ENCODE data around the gene SLC41A1. TPM values are rescaled to one million over a fixed set of nuclear protein-coding genes. Genes with fewer than 3 reads are reported as not detected.

Gene SLC41A1
- polyA plus RNA-seq, 1 of the 3 experiments (the other 2 are of a cell fraction), result 18.3 TPM

DNA sequence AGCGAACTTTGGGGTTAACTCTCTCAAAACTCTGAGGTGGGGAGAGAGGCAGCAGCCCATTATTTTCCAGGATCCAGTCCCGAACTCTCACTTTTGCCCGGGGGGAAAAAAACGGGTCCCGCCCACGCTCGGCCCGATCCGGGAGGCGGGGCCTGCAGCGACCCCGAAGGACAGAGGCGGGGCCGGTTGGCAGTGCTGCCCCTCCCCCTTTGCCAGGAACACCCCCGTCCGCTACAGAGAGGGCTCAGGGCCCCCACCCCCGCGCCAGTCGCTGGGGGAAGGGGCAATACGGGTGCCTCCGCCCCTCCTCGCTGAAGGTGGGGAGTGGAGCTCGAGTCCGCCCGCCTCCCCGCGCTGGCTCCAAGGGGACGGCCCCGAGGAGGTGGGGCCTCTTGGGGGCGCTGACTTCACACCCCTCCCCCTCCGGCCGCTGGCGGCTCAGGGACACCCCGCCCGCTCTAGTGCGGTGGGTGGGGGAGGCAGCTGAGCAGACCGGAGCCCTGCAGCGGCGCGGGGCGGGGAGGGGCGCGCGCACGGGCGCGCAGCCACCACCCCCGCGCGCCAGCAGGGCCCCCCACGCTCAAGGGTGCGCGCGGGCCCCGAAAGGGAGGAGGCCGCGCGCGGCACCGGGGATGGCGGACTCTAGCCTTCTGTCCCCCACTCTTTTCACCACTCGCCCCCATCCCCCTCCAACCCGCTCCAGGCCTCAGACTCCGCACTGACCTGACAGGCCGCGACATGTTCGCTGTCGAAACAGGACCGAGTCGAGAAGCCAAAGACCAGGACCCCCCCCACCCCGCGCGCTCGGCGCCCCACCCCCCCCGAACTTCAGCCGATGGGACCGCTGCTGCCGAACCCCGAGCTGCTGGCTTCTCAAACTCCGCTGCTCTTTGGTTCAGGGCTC is 63.5 kb downstream of the SLC41A1 start:
- H3K27ac ChIP-seq (ENCODE audit: low read depth in 2 of 2, low read length in 1 of 2), result peak overlapping the region; percentile 88 to 96
- H3K79me2 ChIP-seq (ENCODE audit: insufficient read depth), result peaks cover 50% of the 10 kb centered on the region
- H3K27me3 ChIP-seq (ENCODE audit: insufficient read depth), result no peaks in the 10 kb centered on the region
- 3% methylated on average over 8 of the region's 81 CpGs for WGBS (ENCODE audit: low lambda C conversion rate)
- no peaks in the 10 kb centered on the region for H3K9me2 ChIP-seq
- peaks cover 14% of the 10 kb centered on the region for H3F3A ChIP-seq (replicated peaks; ENCODE audit: insufficient read depth)
- H2AFZ ChIP-seq (ENCODE audit: low read depth), result 0 out of 2 replicates have a peak overlapping the region, but pooled peaks have one; percentile 25
- H3K4me1 ChIP-seq (ENCODE audit: control insufficient read depth in 1 of 2, insufficient read depth in 2 of 2, low read depth in 1 of 2, low read length in 1 of 2), result peaks cover 15 to 28% of the 10 kb centered on the region in 2 experiments; a peak in 3 of 4 replicates
- POLR2A ChIA-PET, result interaction anchor here (0.6 to 0.7 kb wide), 3 partner anchors 8 to 69 kb away, joined by 3 to 5 read pairs (median 4); partner anchors contain the start of gene SLC45A3
- H3K4me2 ChIP-seq, result peak overlapping the region; percentile 83
- CTCF ChIA-PET, result interaction anchor here (1.0 to 1.8 kb wide), 4 partner anchors 9 to 180 kb away, joined by 3 to 6 read pairs (median 4); partner anchors contain the start of gene ELK4
- H3K4me3 ChIP-seq (ENCODE audit: low read depth in 2 of 2, low read length in 1 of 2), result peak overlapping the region; percentile 73 to 91
- H3K36me3 ChIP-seq (replicated peaks in 1 of 2; ENCODE audit: control insufficient read depth in 1 of 2, insufficient read depth in 2 of 2, low read length in 1 of 2), result peaks cover 8 to 17% of the 10 kb centered on the region in 2 experiments
- H3K9me3 ChIP-seq, result no peaks in the 10 kb centered on the region
- peaks cover 46% of the 10 kb centered on the region for H4K20me1 ChIP-seq (ENCODE audit: insufficient read depth)
- TF ChIP-seq RXRA (IDR thresholded peaks at IDR 0.05; ENCODE audit: borderline replicate concordance, low read depth) (no peak), NRF1 (IDR thresholded peaks at IDR 0.05; ENCODE audit: low read depth, low read length) (peak; percentile 45), MXI1 (IDR thresholded peaks at IDR 0.05; ENCODE audit: low read depth, low read length) (0 out of 2 replicates have a peak, but pooled peaks have one; percentile 24), TCF12 (IDR thresholded peaks at IDR 0.05) (no peak; the same call in 1 of the 2 replicates), POLR2AphosphoS5 (IDR thresholded peaks at IDR 0.05; ENCODE audit: low read depth, low read length) (no peak; the same call in 1 of the 2 replicates), EP300 (IDR thresholded peaks at IDR 0.05; ENCODE audit: borderline replicate concordance in 1 of 2, low read depth in 1 of 2, low read length in 1 of 2) (no peak), MEF2A (IDR thresholded peaks at IDR 0.05; ENCODE audit: borderline replicate concordance, low read depth) (0 out of 2 replicates have a peak, but pooled peaks have one; percentile 12), REST (IDR thresholded peaks at IDR 0.05; ENCODE audit: low read depth, low read length) (no peak), CHD2 (IDR thresholded peaks at IDR 0.05; ENCODE audit: low read length, partially characterized antibody) (peak; percentile 39), CTCF (IDR thresholded peaks at IDR 0.05) (0 out of 2 replicates have a peak, but pooled peaks have one; percentile 7), YY1 (IDR thresholded peaks at IDR 0.05; ENCODE audit: low read depth) (0 out of 2 replicates have a peak, but pooled peaks have one; percentile 5), SIN3A (IDR thresholded peaks at IDR 0.05; ENCODE audit: borderline replicate concordance, low read depth, low read length) (peak; percentile 63; the same call in 1 of the 2 replicates), FOXM1 (IDR thresholded peaks at IDR 0.05; ENCODE audit: low read depth) (peak; percentile 17; the same call in 1 of the 2 replicates), FOXJ3 (CRISPR knock-in tag; IDR thresholded peaks at IDR 0.05) (no peak), RAD21 (IDR thresholded peaks at IDR 0.05; ENCODE audit: low read length) (no peak), PBX3 (IDR thresholded peaks at IDR 0.05) (no peak)
- TF ChIP-seq, protein P1, sequence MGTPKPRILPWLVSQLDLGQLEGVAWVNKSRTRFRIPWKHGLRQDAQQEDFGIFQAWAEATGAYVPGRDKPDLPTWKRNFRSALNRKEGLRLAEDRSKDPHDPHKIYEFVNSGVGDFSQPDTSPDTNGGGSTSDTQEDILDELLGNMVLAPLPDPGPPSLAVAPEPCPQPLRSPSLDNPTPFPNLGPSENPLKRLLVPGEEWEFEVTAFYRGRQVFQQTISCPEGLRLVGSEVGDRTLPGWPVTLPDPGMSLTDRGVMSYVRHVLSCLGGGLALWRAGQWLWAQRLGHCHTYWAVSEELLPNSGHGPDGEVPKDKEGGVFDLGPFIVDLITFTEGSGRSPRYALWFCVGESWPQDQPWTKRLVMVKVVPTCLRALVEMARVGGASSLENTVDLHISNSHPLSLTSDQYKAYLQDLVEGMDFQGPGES (IDR thresholded peaks at IDR 0.05; ENCODE audit: low read depth, low read length), result no peak
- peak overlapping the region; percentile 80 for H3K9ac ChIP-seq
- peak; percentile 96 for DNase-seq

All from SK-N-SH (cell line).